ENCODE results near the gene RPL10A. TPM values are rescaled to one million over a fixed set of nuclear protein-coding genes. Genes with fewer than 3 reads are reported as not detected.

RPL10A gene
- total RNA-seq, 1 experiment from 2014 or later, result 1,082 TPM

GRCh38 chr6:35485402-35485877 lies 17.2 kb downstream of the RPL10A start:
- Histone ChIP-seq H3K36me3 (ENCODE audit: control insufficient read depth, insufficient read depth, low read length) (peaks cover 10% of the 10 kb centered on the region), H3K27me3 (replicated peaks; ENCODE audit: control insufficient read depth, insufficient read depth, low read length) (no peaks in the 10 kb centered on the region), H3K9me3 (no peaks in the 10 kb centered on the region), H3K4me3 (ENCODE audit: low read depth, low read length) (peak overlapping the region; percentile 34), H3K4me1 (peaks cover 52% of the 10 kb centered on the region)
- CTCF ChIA-PET, result no interaction called here
- Mint-ChIP-seq H3K4me1 (ENCODE audit: low read depth, unreplicated experiment) (peaks cover 41% of the 10 kb centered on the region), H3K4me3 (ENCODE audit: unreplicated experiment) (peak overlapping the region; percentile 67), H3K9me3 (ENCODE audit: unreplicated experiment) (no peaks in the 10 kb centered on the region), H3K27me3 (ENCODE audit: insufficient read depth, unreplicated experiment) (no peaks in the 10 kb centered on the region), H3K36me3 (ENCODE audit: insufficient read depth, unreplicated experiment) (peaks cover 58% of the 10 kb centered on the region), H3K27ac (ENCODE audit: unreplicated experiment) (peak overlapping the region; percentile 98)
- DNase-seq, result peak; percentile 70 to 79
- POLR2A ChIA-PET, result interaction anchor here (2.3 kb wide), 1 partner anchor 11 kb away, joined by 23 read pairs; the partner anchor contains the start of gene TEAD3
- TF ChIP-seq CTCF (IDR thresholded peaks at IDR 0.05; ENCODE audit: insufficient read depth in 1 of 2, low read depth in 1 of 2, low read length in 1 of 2, severe bottlenecking in 1 of 2, unreplicated experiment in 1 of 2), result no peak
- no TSS peak for BruUV-seq (replicated peaks)
- intact Hi-C loops (cut with micrococcal nuclease; ENCODE audit: unreplicated experiment), result no loop called here

GRCh38 chr6:35486005-35486925 lies 18.1 kb downstream of the RPL10A start:
- H3K36me3 Mint-ChIP-seq (ENCODE audit: insufficient read depth, unreplicated experiment), result peaks cover 49% of the 10 kb centered on the region
- BruUV-seq (replicated peaks), result TSS peak; percentile 95
- Histone ChIP-seq H3K4me1 (peaks cover 60% of the 10 kb centered on the region), H3K27me3 (replicated peaks; ENCODE audit: control insufficient read depth, insufficient read depth, low read length) (no peaks in the 10 kb centered on the region), H3K36me3 (ENCODE audit: control insufficient read depth, insufficient read depth, low read length) (peaks cover 7% of the 10 kb centered on the region; the same call in 1 of the 2 replicates), H3K4me3 (ENCODE audit: low read depth, low read length) (peak overlapping the region; percentile 34), H3K9me3 (no peaks in the 10 kb centered on the region)
- peaks cover 49% of the 10 kb centered on the region for H3K4me1 Mint-ChIP-seq (ENCODE audit: low read depth, unreplicated experiment)
- ChIA-PET POLR2A (interaction anchor here (0.6 to 2.3 kb wide), 5 partner anchors 9 to 1325 kb away, joined by 3 to 23 read pairs (median 3); partner anchors contain the start of gene TEAD3), CTCF (interaction anchor here (0.7 to 1.2 kb wide), 2 partner anchors 10 to 33 kb away, joined by 3 read pairs; no protein-coding TSS in a partner anchor)
- no peaks in the 10 kb centered on the region for H3K27me3 Mint-ChIP-seq (ENCODE audit: insufficient read depth, unreplicated experiment)
- peak overlapping the region; percentile 67 for H3K4me3 Mint-ChIP-seq (ENCODE audit: unreplicated experiment)
- no peaks in the 10 kb centered on the region for H3K9me3 Mint-ChIP-seq (ENCODE audit: unreplicated experiment)
- intact Hi-C loops (cut with micrococcal nuclease; ENCODE audit: unreplicated experiment), result loop anchor here (1.0 kb wide), 1 partner anchor 11 kb away; the partner anchor contains the start of gene TEAD3
- peak overlapping the region; percentile 98 for H3K27ac Mint-ChIP-seq (ENCODE audit: unreplicated experiment)
- no peak for TF ChIP-seq CTCF (IDR thresholded peaks at IDR 0.05; ENCODE audit: insufficient read depth in 1 of 2, low read depth in 1 of 2, low read length in 1 of 2, severe bottlenecking in 1 of 2, unreplicated experiment in 1 of 2)
- DNase-seq, result peak; percentile 94 to 95

- BruUV-seq (replicated peaks), result no TSS peak
- Histone ChIP-seq H3K4me1 (peaks cover 77% of the 10 kb centered on the region), H3K27me3 (replicated peaks; ENCODE audit: control insufficient read depth, insufficient read depth, low read length) (no peaks in the 10 kb centered on the region), H3K36me3 (ENCODE audit: control insufficient read depth, insufficient read depth, low read length) (peaks cover 5% of the 10 kb centered on the region; the same call in 1 of the 2 replicates), H3K9me3 (no peaks in the 10 kb centered on the region), H3K4me3 (ENCODE audit: low read depth, low read length) (no peak overlapping the region)
- peaks cover 63% of the 10 kb centered on the region for H3K4me1 Mint-ChIP-seq (ENCODE audit: low read depth, unreplicated experiment)
- no peaks in the 10 kb centered on the region for H3K27me3 Mint-ChIP-seq (ENCODE audit: insufficient read depth, unreplicated experiment)
- H3K4me3 Mint-ChIP-seq (ENCODE audit: unreplicated experiment), result no peak overlapping the region
- DNase-seq, result no peak
- H3K9me3 Mint-ChIP-seq (ENCODE audit: unreplicated experiment), result no peaks in the 10 kb centered on the region
- peak overlapping the region; percentile 78 for H3K27ac Mint-ChIP-seq (ENCODE audit: unreplicated experiment)
- peaks cover 47% of the 10 kb centered on the region for H3K36me3 Mint-ChIP-seq (ENCODE audit: insufficient read depth, unreplicated experiment)
- ChIA-PET CTCF (no interaction called here), POLR2A (interaction anchor here (2.3 kb wide), 1 partner anchor 9 kb away, joined by 23 read pairs; the partner anchor contains the start of gene TEAD3)
- no peak for TF ChIP-seq CTCF (IDR thresholded peaks at IDR 0.05; ENCODE audit: insufficient read depth in 1 of 2, low read depth in 1 of 2, low read length in 1 of 2, severe bottlenecking in 1 of 2, unreplicated experiment in 1 of 2)
- intact Hi-C loops (cut with micrococcal nuclease; ENCODE audit: unreplicated experiment), result no loop called here
Observed at GRCh38 chr6:35487658-35488516, 19.7 kb downstream of the RPL10A start.

Measured in Caco-2 (cell line).